HG02885 (cell line): ENCODE data around the gene ARMC3.
"Not testable (repeated sequence)": the region's sequence is repeated elsewhere in the genome, so short reads cannot be mapped to it uniquely, and the experiment has no call there.

Source experiments
- ATAC-seq: cut with Tn5 transposase; IDR thresholded peaks from one replicate; pipeline ENCODE4 v1.9.1; 2021; ENCODE audit warnings: mild to moderate bottlenecking; ENCODE audit not compliant: unreplicated experiment, poor library complexity

ARMC3 gene

DNA sequence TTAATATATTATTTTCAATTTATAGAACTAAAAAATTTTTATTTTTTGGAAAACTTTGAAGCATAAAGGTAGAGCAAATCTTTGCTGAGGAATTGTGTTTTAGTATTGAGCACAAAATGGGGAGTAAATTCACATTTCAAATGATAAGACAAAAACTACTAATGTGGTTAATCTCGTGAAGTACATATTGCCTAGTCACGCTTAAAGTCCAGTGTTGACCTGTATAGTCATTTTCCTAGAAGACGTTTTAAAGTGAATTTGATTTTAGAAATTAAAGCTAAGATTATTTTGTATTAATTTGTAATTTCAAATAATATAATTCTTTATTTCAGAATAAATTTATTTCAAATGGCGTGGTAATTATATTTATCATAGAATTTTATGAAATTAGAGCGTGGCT is 110.3 kb downstream of the ARMC3 start:
- no peak for ATAC-seq

GRCh38 chr10:23040002-23040401 is 112.1 kb downstream of the ARMC3 start:
- ATAC-seq = no peak

- ATAC-seq = no peak
These were observed 118.2 kb downstream of the ARMC3 start for GRCh38 chr10:23046027-23046426.

- no peak for ATAC-seq
These were observed 119.6 kb downstream of the ARMC3 start for GRCh38 chr10:23047201-23048050.

GRCh38 chr10:23048191-23048590 is 120.3 kb downstream of the ARMC3 start:
- ATAC-seq = no peak

DNA sequence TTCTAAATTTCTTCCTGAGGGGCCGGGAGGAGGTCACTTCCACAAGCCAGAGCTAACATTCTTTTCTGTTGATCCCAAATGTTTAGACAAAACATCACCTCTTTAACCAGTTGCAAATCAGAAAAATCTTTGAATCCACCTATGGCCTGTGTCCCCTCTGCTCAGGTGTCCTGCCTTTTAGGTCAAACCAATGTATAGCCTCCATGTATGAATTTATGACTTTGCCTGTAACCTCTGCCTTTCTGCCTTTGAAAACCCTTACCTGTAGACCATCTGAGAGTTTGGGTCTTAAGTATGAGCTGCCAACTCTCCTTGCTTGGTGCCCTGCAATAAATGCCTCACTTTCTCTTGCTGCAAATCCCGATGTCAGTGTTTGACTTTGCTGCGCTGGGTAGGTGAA is 123.4 kb downstream of the ARMC3 start:
- ATAC-seq = no peak

DNA sequence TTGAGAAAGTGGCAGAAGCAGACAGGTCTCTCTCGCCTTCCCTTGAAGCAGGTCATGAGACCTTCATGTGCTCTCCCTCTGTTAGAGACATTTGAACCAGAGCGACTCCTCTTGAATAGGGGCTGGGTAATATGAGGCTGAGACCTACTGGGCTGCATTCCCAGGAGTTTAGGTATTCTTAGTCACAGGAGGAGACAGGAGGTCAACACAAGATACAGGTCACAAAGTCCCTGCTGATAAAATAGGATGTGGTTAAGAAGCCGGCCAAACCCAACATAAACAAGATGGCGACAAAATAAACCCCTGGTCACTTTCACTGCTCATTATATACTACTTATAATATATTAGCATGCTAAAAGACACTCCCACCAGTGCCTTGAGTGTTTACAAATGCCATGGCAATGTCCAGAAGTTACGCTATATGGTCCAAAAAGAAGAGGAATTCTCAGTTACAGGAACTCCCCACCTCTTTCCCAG is 124.0 kb downstream of the ARMC3 start:
- ATAC-seq = no peak

DNA sequence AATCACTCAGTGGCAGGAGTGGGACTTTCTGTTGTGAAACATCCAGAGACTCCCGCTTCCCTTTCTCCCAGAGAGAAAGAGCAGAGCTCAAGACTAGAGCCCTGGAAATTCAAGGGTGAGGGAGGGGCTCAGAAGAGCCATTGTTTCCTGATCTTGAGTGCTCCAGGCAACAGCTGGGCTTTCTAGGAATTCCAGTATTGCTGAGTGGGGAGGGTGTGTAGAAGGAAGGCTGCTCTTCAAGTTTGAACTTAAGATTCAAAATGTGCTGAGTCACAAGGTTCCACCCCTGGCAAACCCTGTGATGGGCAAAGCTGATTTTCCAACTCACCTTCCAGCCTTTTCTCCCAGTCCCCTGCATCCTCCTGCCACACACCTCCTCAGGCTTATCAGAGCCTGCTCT is 125.2 kb downstream of the ARMC3 start:
- ATAC-seq = no peak

- no peak for ATAC-seq
These were observed 127.8 kb downstream of the ARMC3 start for GRCh38 chr10:23055424-23056185.

- no peak for ATAC-seq
These were observed 128.3 kb downstream of the ARMC3 start for GRCh38 chr10:23056186-23056579.

- ATAC-seq = no peak
These were observed 130.5 kb downstream of the ARMC3 start for GRCh38 chr10:23058366-23058765.

DNA sequence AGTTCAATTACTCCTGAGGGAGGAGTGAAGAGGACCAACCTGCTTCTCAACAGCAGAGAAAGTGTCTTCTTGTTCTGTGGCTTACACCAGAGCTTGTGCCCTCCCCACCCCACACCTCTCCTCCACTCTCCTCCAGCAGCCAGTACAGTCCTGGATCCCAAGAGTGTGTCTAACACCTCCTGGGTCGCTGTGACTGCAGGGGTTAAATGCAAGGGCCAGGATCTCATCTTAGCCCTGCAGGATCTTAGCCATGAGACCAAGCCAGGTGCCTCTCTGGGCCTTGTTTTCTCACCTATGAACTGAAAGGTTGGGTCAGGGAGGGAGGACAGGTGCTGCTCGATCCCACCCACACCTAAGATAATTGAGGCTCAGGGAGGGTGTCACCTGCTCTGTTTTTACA is 133.1 kb downstream of the ARMC3 start:
- no peak for ATAC-seq

- ATAC-seq = no peak
These were observed 135.5 kb downstream of the ARMC3 start for GRCh38 chr10:23063045-23063972.

GRCh38 chr10:23063973-23064812 is 136.3 kb downstream of the ARMC3 start:
- no peak for ATAC-seq

- ATAC-seq = not testable (repeated sequence)
These were observed 136.9 kb downstream of the ARMC3 start for GRCh38 chr10:23064813-23065114.

GRCh38 chr10:23065181-23065948 is 137.5 kb downstream of the ARMC3 start:
- no peak for ATAC-seq

- ATAC-seq = no peak
These were observed 139.5 kb downstream of the ARMC3 start for GRCh38 chr10:23067337-23067736.

DNA sequence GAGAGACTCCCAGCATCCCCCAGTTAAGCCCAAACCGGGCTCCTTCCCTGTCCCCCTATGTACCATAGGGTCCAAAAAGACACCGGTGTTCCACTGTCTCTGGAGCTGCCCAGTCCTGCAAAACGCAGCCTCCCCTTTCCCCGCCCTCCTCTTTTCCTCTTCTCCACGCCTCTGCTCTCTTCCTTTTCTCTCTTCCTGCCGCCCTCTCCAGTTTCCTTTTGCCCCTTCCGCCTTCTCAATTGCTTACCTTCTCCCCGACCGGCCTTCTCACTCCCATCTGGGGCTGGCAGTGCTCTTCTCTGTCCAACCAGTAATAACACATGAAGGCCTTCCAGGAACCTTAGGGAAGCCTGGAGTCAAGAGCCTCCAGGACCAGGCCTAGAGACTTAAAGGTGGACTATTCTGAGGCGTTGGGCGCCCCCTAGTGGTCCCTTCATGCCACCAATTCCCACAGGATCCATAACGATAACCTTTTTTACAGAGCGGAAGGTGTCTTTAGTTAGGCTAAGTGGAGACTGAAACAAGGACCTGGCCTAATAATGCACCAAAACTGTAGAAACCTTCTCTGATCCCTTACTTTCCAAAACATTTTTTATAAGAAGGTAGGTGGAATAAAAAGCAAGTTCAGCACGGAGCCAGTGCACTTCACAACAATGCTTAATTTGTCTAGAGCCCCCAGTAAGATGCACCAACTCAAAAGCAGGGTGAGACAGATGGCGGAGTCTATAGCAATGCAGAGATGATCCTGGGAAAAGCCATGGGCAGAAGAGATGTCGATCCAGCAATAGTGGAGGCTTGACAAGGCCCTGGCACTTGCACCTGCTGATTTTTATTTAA is 140.3 kb downstream of the ARMC3 start:
- peak; percentile 57 for ATAC-seq
